Measurements from ENCODE around the gene CCDC197. TPM values are rescaled to one million over a fixed set of nuclear protein-coding genes. Genes with fewer than 3 reads are reported as not detected.

Gene CCDC197
- total RNA-seq, 1 experiment from 2014 or later, result not detected

- Mint-ChIP-seq H3K27ac (no peak overlapping the region), H3K4me1 (peaks cover 6% of the 10 kb centered on the region), H3K4me3 (no peak overlapping the region), H3K27me3 (ENCODE audit: low read depth) (no peaks in the 10 kb centered on the region), H3K36me3 (peaks cover 53% of the 10 kb centered on the region), H3K9me3 (no peaks in the 10 kb centered on the region)
- ATAC-seq (no peak), DNase-seq (ENCODE audit: low spot score) (no peak)
- ChIA-PET CTCF (interaction anchor here (1.4 kb wide), 1 partner anchor 11 kb away, joined by 8 read pairs; no protein-coding TSS in a partner anchor), POLR2A (no interaction called here)
- no peak for TF ChIP-seq KAT7 (CRISPR knock-in tag; IDR thresholded peaks at IDR 0.05; ENCODE audit: borderline replicate concordance)
- no peak for TF ChIP-seq SP1 (CRISPR knock-in tag; conservative IDR thresholded peaks at IDR 0.05)
- TF ChIP-seq TEAD1 (CRISPR knock-in tag; IDR thresholded peaks at IDR 0.05), result no peak
Measured at GRCh38 chr14:94047581-94047980, 50.5 kb downstream of the CCDC197 start.

DNA sequence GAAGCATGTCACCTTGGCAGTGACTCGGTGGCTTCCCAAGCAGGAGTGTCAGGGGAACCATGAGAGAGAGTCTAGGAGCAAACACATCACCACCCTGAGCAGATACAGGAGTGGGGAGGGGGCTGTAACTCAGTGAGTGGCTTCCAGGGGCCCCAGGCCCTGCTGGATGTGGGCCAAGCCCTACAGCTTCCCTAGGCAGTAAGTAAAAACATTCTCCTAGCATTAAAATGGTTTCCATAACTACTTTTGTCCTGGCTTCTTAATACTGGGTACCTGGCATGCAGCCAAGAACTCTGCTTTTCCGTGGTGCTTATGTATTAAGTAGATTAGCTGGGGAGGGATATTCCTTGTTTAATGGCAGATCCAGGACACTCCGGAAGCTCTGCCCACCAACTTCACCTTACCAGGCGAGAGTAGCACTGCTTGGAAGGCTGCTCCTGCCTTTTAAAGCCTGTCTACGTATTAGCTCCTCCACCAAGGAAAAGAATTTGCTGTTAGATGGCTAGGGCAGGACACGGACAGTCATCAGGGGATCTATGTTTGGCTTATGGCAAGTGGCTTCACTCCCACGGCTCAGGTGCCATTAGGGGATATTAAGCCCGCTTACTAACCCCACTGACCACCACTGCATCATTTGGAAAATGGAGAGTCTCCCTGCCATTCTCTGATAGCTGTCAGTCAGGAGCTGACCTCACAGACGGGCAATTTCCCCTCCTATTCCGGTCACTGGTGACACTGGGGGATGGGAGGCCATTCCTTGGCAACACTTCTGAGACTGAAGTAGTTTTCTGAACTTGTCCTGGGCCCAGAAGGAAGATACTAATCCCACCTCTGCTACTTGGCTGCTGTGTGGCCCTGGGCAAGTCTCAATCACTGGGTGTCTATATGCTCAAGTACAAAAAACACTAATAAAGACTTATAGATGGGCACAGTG, 51.9 kb downstream of the CCDC197 start:
- Mint-ChIP-seq H3K9me3 (no peaks in the 10 kb centered on the region), H3K27me3 (ENCODE audit: low read depth) (no peaks in the 10 kb centered on the region), H3K36me3 (peaks cover 61% of the 10 kb centered on the region), H3K4me3 (no peak overlapping the region), H3K4me1 (peaks cover 11% of the 10 kb centered on the region), H3K27ac (no peak overlapping the region)
- POLR2A ChIA-PET, result no interaction called here
- TF ChIP-seq SP1 (CRISPR knock-in tag; conservative IDR thresholded peaks at IDR 0.05) (no peak), JUN (CRISPR knock-in tag; IDR thresholded peaks at IDR 0.05) (no peak), KAT7 (CRISPR knock-in tag; IDR thresholded peaks at IDR 0.05; ENCODE audit: borderline replicate concordance) (no peak), AR (CRISPR knock-in tag; IDR thresholded peaks at IDR 0.05) (no peak), MYBL2 (CRISPR knock-in tag; IDR thresholded peaks at IDR 0.05) (no peak), ATF3 (CRISPR knock-in tag; conservative IDR thresholded peaks at IDR 0.05) (no peak)
- no peak for DNase-seq (ENCODE audit: low spot score)
- no peak for ATAC-seq
- CTCF ChIA-PET, result interaction anchor here (1.4 to 2.6 kb wide), 3 partner anchors 12 to 88 kb away, joined by 8 to 13 read pairs (median 9); no protein-coding TSS in a partner anchor

- no peaks in the 10 kb centered on the region for H3K27me3 Mint-ChIP-seq (ENCODE audit: low read depth)
- no peak for ATAC-seq
- no peak overlapping the region for H3K27ac Mint-ChIP-seq
- POLR2A ChIA-PET, result no interaction called here
- no peak overlapping the region for H3K4me3 Mint-ChIP-seq
- H3K4me1 Mint-ChIP-seq, result peaks cover 11% of the 10 kb centered on the region
- CTCF ChIA-PET, result interaction anchor here (1.5 to 2.6 kb wide), 2 partner anchors 13 to 87 kb away, joined by 9 to 13 read pairs; no protein-coding TSS in a partner anchor
- TF ChIP-seq, protein P1, sequence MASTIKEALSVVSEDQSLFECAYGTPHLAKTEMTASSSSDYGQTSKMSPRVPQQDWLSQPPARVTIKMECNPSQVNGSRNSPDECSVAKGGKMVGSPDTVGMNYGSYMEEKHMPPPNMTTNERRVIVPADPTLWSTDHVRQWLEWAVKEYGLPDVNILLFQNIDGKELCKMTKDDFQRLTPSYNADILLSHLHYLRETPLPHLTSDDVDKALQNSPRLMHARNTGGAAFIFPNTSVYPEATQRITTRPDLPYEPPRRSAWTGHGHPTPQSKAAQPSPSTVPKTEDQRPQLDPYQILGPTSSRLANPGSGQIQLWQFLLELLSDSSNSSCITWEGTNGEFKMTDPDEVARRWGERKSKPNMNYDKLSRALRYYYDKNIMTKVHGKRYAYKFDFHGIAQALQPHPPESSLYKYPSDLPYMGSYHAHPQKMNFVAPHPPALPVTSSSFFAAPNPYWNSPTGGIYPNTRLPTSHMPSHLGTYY (CRISPR knock-in tag; IDR thresholded peaks at IDR 0.05), result no peak
- TF ChIP-seq, protein P2, sequence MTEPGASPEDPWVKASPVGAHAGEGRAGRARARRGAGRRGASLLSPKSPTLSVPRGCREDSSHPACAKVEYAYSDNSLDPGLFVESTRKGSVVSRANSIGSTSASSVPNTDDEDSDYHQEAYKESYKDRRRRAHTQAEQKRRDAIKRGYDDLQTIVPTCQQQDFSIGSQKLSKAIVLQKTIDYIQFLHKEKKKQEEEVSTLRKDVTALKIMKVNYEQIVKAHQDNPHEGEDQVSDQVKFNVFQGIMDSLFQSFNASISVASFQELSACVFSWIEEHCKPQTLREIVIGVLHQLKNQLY (CRISPR knock-in tag; IDR thresholded peaks at IDR 0.05), result no peak
- TF ChIP-seq ZNF317 (CRISPR knock-in tag; IDR thresholded peaks at IDR 0.05; ENCODE audit: borderline replicate concordance, low read depth) (no peak), ZNF121 (CRISPR knock-in tag; IDR thresholded peaks at IDR 0.05) (0 out of 2 replicates have a peak, but pooled peaks have one; percentile 53)
- peaks cover 67% of the 10 kb centered on the region for H3K36me3 Mint-ChIP-seq
- no peak for DNase-seq (ENCODE audit: low spot score)
- H3K9me3 Mint-ChIP-seq, result no peaks in the 10 kb centered on the region
Measured at GRCh38 chr14:94049625-94050023, 52.5 kb downstream of the CCDC197 start.

All from WTC11 (cell line).